H1 (cell line): ENCODE data around the gene OBSCN. TPM values are rescaled to one million over a fixed set of nuclear protein-coding genes. Genes with fewer than 3 reads are reported as not detected.

Source experiments
- TCF12 ChIP-seq: IDR thresholded peaks from 2 replicates; pipeline ENCODE4 v1.6.1; 2011; ENCODE audit warnings: low read depth, mild to moderate bottlenecking, low read length
- polyA plus RNA-seq, 7 experiments: library from polyadenylated mRNA; depleted of rRNA in 3 of 7; stranded (reverse) in 5 of 7; unstranded in 2 of 7; fragments of >200 nt in 5 of 7; fragments of 200-250 nt in 2 of 7; gene quantifications; 1 replicate in 5 of 7; 2 replicates in 1 of 7; 4 replicates in 1 of 7; pipeline versions ENCODE4 v1.2.1 to v1.2.3, GENCODE V29; 2011 to 2013; ENCODE audit warnings: missing spikeins in 2 of 7, mixed read lengths in 2 of 7
- total RNA-seq: library from RNA; stranded (reverse); fragmentation: NEBNext Ultra II Directional; extraction: Animal tissue kit (Norgen Biotek cat#: 25700); gene quantifications from 2 replicates; pipeline ENCODE4 v1.2.1, GENCODE V29; 2021

Gene OBSCN
- total and polyA plus RNA-seq, 2 of the 8 experiments (the other 6 are each of a cell fraction or from before 2014, with no cell fraction given), result 7.5 to 28.4 TPM

GRCh38 chr1:228234921-228235320 is 27.1 kb downstream of the OBSCN start (continued):
- no peak for TF ChIP-seq TCF12
